Tibial artery (tissue), 4 donors: ENCODE data around the gene XIST.
A peak's percentile ranks its signal among the peaks of the same experiment; 100 is the strongest.

Source experiments
- DNase-seq, 2 donors: peaks; one replicate each; pipeline ENCODE4 v3.0.0-alpha.2; 2019
- H3K27ac ChIP-seq, 2 donors: fragments of 200-600 bp; sonication (generic) in 1 of 2; 1 replicate in 1 of 2; 2 replicates in 1 of 2; pipeline ENCODE4 v1.5.1; 2018 to 2019; ENCODE audit warnings: mild to moderate bottlenecking in 1 of 2
- H3K27me3 ChIP-seq, 2 donors: fragments of 200-600 bp; sonication (generic) in 1 of 2; one replicate each; pipeline versions ENCODE4 v1.5.1 to v1.6.0; 2016 to 2019
- H3K36me3 ChIP-seq, 3 donors: fragments of 200-600 bp; sonication (generic) in 2 of 3; one replicate each; pipeline ENCODE4 v1.5.1; 2016 to 2019; ENCODE audit warnings: mild to moderate bottlenecking in 2 of 3
- H3K4me1 ChIP-seq, 4 donors: fragments of 200-600 bp; sonication (generic) in 2 of 4; 1 replicate in 3 of 4; 2 replicates in 1 of 4; pipeline ENCODE4 v1.5.1; 2016 to 2019
- H3K4me3 ChIP-seq, 2 donors: fragments of 200-600 bp; sonication (generic) in 1 of 2; 1 replicate in 1 of 2; 2 replicates in 1 of 2; pipeline ENCODE4 v1.5.1; 2018 to 2019; ENCODE audit warnings: mild to moderate bottlenecking in 2 of 2
- H3K9me3 ChIP-seq, 3 donors: fragments of 200-600 bp; sonication (generic) in 1 of 3; one replicate each; pipeline ENCODE4 v1.5.1; 2016 to 2019
- intact Hi-C: fragments of 100-400 bp; cut with DNase I; formaldehyde crosslinking; loops from one replicate; pipeline ENCODE4 v1.15.0; 2023; ENCODE audit warnings: low total_unique reads
- TF ChIP-seq, protein P1 (sequence below), 2 experiments: fragments of 200-600 bp in 1 of 2; fragments of 450-650 bp in 1 of 2; IDR thresholded peaks; one replicate each; pipeline ENCODE4 v1.5.1; 2017 to 2019; ENCODE audit warnings: antibody characterized with exemption in 2 of 2, mild to moderate bottlenecking in 1 of 2, moderate library complexity in 1 of 2

The XIST gene

DNA sequence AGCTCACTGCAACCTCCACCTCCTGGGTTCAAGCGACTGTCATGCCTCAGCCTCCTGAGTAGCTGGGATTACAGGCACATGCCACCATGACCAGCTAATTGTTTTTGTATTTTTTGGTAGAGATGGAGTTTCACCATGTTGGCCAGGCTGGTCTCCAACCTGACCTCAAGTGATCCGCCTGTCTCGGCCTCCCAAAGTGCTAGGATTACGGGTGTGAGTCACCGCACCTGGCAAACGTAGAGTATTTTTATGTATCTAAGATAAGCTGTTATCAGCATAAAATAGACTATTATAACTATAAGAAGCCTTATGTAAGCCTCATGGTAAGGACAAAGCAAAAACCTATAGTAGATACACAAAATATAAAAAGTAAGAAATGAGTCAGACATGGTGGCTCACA, 14.6 kb upstream of the XIST start:
- DNase-seq = no peak
- Histone ChIP-seq H3K4me3 (no peak overlapping the region), H3K36me3 (no peaks in the 10 kb centered on the region), H3K4me1 (no peaks in the 10 kb centered on the region), H3K27me3 (no peaks in the 10 kb centered on the region), H3K27ac (no peak overlapping the region), H3K9me3 (no peaks in the 10 kb centered on the region)
- intact Hi-C loops = no loop called here
- TF ChIP-seq, protein P1, sequence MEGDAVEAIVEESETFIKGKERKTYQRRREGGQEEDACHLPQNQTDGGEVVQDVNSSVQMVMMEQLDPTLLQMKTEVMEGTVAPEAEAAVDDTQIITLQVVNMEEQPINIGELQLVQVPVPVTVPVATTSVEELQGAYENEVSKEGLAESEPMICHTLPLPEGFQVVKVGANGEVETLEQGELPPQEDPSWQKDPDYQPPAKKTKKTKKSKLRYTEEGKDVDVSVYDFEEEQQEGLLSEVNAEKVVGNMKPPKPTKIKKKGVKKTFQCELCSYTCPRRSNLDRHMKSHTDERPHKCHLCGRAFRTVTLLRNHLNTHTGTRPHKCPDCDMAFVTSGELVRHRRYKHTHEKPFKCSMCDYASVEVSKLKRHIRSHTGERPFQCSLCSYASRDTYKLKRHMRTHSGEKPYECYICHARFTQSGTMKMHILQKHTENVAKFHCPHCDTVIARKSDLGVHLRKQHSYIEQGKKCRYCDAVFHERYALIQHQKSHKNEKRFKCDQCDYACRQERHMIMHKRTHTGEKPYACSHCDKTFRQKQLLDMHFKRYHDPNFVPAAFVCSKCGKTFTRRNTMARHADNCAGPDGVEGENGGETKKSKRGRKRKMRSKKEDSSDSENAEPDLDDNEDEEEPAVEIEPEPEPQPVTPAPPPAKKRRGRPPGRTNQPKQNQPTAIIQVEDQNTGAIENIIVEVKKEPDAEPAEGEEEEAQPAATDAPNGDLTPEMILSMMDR (IDR thresholded peaks at IDR 0.05) = no peak

DNA sequence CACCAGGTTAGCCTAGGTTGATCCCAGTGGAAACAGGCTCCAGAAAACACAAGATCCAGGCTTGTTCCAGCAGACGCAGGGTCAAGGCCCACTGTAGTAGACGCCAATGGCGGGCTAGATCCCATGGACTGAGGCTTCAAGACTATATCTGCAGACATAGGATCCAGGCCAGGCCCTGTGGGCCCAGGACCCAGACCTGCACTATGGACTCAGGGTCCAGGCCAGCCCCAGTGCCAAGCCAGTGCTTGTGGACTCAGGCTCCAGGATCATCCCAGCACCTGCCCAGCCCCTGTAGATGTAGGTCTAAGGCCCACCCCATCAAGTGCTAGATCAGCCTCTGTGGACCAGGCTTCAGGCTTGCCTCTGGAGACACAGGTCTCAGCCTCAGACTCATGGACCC, 11.3 kb upstream of the XIST start:
- no peak overlapping the region for H3K4me3 ChIP-seq

DNA sequence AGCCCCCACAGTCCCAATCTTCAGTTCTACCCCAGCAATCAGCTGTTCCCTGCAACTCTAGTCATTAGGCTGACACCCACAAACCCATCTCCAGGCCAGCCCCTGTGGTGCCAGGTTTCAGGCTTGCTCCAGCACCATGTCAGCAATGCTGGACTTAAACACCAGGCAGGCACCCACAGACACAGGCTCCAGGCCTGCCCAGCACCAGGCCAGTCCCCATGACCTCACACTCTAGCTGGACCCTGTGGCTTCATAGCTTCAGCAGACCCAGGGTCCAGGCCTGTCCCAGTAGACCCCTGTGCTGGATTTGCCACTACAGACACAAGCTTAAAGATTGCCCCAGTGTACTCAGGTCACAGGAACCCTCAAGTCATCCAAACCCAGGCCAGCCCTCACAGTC, 10.8 kb upstream of the XIST start:
- H3K4me1 ChIP-seq = no peaks in the 10 kb centered on the region
- intact Hi-C loops = no loop called here
- peaks cover 0 to 3% (median 0%) of the 10 kb centered on the region in 3 donors for H3K9me3 ChIP-seq
- H3K4me3 ChIP-seq = no peak overlapping the region
- no peaks in the 10 kb centered on the region for H3K36me3 ChIP-seq
- TF ChIP-seq, protein P1 (IDR thresholded peaks at IDR 0.05) = no peak
- H3K27ac ChIP-seq = no peak overlapping the region
- H3K27me3 ChIP-seq = no peaks in the 10 kb centered on the region
- DNase-seq = no peak

More for the DNA sequence above, 11.3 kb upstream of the XIST start:
- intact Hi-C loops = no loop called here
- TF ChIP-seq, protein P1 (IDR thresholded peaks at IDR 0.05) = no peak
- Histone ChIP-seq H3K9me3 (peaks cover 0 to 3% (median 0%) of the 10 kb centered on the region in 3 donors), H3K4me1 (no peaks in the 10 kb centered on the region), H3K27ac (no peak overlapping the region), H3K27me3 (no peaks in the 10 kb centered on the region), H3K36me3 (no peaks in the 10 kb centered on the region)
- no peak for DNase-seq

DNA sequence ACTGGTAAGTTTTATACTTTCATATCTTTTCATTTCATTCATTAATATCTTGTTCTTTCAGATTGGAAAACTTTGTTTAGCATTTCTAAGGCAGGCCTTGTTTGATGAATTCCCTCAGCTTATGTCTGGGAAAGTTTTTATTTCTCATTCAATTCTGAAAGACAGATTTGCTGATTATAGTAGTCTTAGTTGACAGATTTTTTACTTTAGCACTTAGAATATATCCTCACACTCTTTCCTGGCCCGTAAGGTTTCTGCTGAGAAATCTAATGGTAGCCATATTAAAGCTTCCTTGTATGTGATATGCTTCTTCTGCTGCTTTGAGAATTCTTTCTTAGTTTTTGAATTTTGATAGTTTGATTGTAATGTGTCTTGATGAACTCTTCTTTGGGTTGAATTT, 7.1 kb upstream of the XIST start:
- intact Hi-C loops = loop anchor here (5.0 kb wide), 2 partner anchors 273 to 483 kb away; no protein-coding TSS in a partner anchor
- Histone ChIP-seq H3K27me3 (no peaks in the 10 kb centered on the region), H3K36me3 (no peaks in the 10 kb centered on the region), H3K9me3 (peaks cover 0 to 3% (median 0%) of the 10 kb centered on the region in 3 donors), H3K4me3 (no peak overlapping the region), H3K4me1 (no peaks in the 10 kb centered on the region), H3K27ac (no peak overlapping the region)
- no peak for DNase-seq
- TF ChIP-seq, protein P1 (IDR thresholded peaks at IDR 0.05) = no peak

DNA sequence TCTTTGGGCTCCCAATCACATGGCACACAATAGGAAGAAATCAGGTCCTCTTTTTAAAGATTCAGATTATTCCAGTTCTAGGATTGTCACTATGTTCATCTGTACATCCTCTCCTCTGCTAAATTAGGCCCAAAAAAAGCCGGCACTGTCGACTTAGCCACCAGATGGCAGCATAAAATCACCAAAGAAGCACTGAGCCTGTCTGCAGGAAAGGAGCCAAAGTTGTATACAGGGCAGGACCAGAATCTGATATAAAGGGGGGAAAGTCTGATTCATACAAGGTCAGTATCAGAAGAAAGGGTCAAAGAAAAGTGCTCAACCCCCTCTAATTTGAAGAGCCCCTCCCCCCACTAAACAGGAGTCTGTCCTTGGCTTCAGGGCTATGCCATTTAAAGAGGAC, 3.0 kb upstream of the XIST start:
- TF ChIP-seq, protein P1 (IDR thresholded peaks at IDR 0.05) = peak; percentile 43 to 66
- H3K4me3 ChIP-seq = no peak overlapping the region
- intact Hi-C loops = loop anchor here (2.0 to 5.0 kb wide), 3 partner anchors 159 to 487 kb away; no protein-coding TSS in a partner anchor
- H3K27ac ChIP-seq = no peak overlapping the region
- peak in 1 of 2 donors; percentile 40 for DNase-seq
- no peaks in the 10 kb centered on the region for H3K27me3 ChIP-seq
- H3K4me1 ChIP-seq = no peaks in the 10 kb centered on the region
- H3K9me3 ChIP-seq = peaks cover 0 to 3% (median 0%) of the 10 kb centered on the region in 3 donors
- no peaks in the 10 kb centered on the region for H3K36me3 ChIP-seq

DNA sequence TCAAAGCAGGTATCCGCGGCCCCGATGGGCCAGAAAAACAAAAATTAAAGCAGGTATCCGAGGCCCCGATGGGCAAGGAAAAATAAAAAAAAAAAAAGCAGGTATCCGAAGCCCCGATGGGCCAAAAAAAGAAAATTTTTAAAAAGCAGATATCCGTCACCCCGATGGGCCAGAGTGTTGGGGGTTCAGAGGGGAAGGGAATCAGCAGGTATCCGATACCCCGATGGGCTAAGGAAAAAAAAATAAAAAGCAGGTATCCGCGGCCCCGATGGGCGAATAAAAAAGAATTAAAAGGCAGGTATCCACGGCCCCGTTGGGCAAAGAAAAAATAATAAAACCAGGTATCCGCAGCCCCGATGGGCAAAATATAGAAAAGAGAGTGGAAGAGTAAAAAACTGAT, 492 bp downstream of the XIST start:
- intact Hi-C loops = no loop called here
- Histone ChIP-seq H3K27me3 (no peaks in the 10 kb centered on the region), H3K4me1 (peaks cover 0 to 12% (median 0%) of the 10 kb centered on the region in 4 donors), H3K27ac (no peak overlapping the region), H3K9me3 (no peaks in the 10 kb centered on the region), H3K4me3 (no peak overlapping the region), H3K36me3 (no peaks in the 10 kb centered on the region)
- no peak for DNase-seq
- TF ChIP-seq, protein P1 (IDR thresholded peaks at IDR 0.05) = no peak
